ENCODE measurements around the gene HECW1. TPM values are rescaled to one million over a fixed set of nuclear protein-coding genes. Genes with fewer than 3 reads are reported as not detected.

The HECW1 gene
- total and polyA plus RNA-seq, 2 of the 13 experiments (the other 11 are each of a cell fraction or from before 2014, with no cell fraction given): not detected

DNA sequence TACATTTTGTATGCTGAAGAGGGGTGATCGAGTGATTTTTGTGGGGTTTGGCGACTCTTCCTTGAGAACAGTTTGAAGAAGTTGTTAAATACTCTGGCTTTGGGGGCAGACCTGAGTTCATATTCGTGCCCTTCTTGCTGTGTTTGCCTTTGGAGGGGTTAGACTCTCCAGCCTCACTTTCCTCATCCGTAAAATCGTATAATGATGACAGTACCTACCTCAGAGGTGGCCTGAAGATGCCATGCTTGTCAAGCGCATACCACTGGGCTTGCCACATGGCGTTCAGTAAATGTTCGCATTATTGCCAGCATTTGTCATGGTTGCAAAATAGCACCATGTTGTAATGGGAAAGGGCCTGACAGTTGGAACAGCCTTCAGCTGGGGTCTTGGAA lies 471.7 kb downstream of the HECW1 start:
- peaks cover 53% of the 10 kb centered on the region for H3K4me1 ChIP-seq (ENCODE audit: insufficient read depth, low read length)
- H3K9ac ChIP-seq (ENCODE audit: insufficient read depth, low read depth, low read length): peak overlapping the region; percentile 84
- peaks cover 24% of the 10 kb centered on the region for H4K20me1 ChIP-seq (ENCODE audit: insufficient read depth, low read length)
- peaks cover 0 to 5% of the 10 kb centered on the region in 2 experiments; a peak in 1 of 5 replicates for H3K27me3 ChIP-seq (ENCODE audit: control insufficient read depth in 1 of 2, insufficient read depth in 2 of 2, low read length in 2 of 2)
- 4% methylated on average over 8 of the region's 8 CpGs for whole genome bisulfite sequencing (ENCODE audit: low lambda C conversion rate)
- H2AFZ ChIP-seq (ENCODE audit: low read length): no peak overlapping the region
- DNase-seq (ENCODE audit: low spot score) (peak; percentile 79), FAIRE-seq (no peak), ATAC-seq (peak; percentile 40)
- in situ Hi-C loops (cut with HindIII; ENCODE audit: extremely low pct_ligation_motif_present, low pct_unique_long_range_greater_than_20kb): loop anchor here (5.0 kb wide), 2 partner anchors 118 to 253 kb away; no protein-coding TSS in a partner anchor
- ChIA-PET POLR2A (interaction anchor here (0.7 to 1.7 kb wide), 4 partner anchors 55 to 145 kb away, joined by 3 to 5 read pairs (median 4); partner anchors contain the start of gene COA1), CTCF (ENCODE audit: low intra/inter-chr PET ratio, low total read pairs) (interaction anchor here (3.2 to 3.6 kb wide), 2 partner anchors 116 to 255 kb away, joined by 46 to 59 read pairs; no protein-coding TSS in a partner anchor)
- peak overlapping the region; percentile 97 for H3K4me2 ChIP-seq (ENCODE audit: low read depth, low read length)
- BruUV-seq (replicated peaks): TSS peak; percentile 48
- no peaks in the 10 kb centered on the region for H3K36me3 ChIP-seq (replicated peaks in 1 of 2; ENCODE audit: control insufficient read depth in 1 of 2, insufficient read depth in 2 of 2, low read length in 2 of 2)
- peak overlapping the region; percentile 89 to 96 (median 93) for H3K4me3 ChIP-seq (replicated peaks in 1 of 3; ENCODE audit: insufficient read depth in 1 of 3, low read depth in 2 of 3, low read length in 3 of 3)
- peaks cover 58% of the 10 kb centered on the region for H3K79me2 ChIP-seq (ENCODE audit: insufficient read depth, low read length)
- peak overlapping the region; percentile 75 for H3K27ac ChIP-seq (ENCODE audit: extremely low read length, insufficient read depth, low read length)
- intact Hi-C loops (cut with micrococcal nuclease; ENCODE audit: unreplicated experiment): loop anchor here (5.0 kb wide), 4 partner anchors 38 to 127 kb away; no protein-coding TSS in a partner anchor
- H3K9me3 ChIP-seq (ENCODE audit: low read length): no peaks in the 10 kb centered on the region
- no peak for TF ChIP-seq ZNF841 (CRISPR knock-in tag; IDR thresholded peaks at IDR 0.05; ENCODE audit: borderline replicate concordance)
- TF ChIP-seq, protein P1, sequence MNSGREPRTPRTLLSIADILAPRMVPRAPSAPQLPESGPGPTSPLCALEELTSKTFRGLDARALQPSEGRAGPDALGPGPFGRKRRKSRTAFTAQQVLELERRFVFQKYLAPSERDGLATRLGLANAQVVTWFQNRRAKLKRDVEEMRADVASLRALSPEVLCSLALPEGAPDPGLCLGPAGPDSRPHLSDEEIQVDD (CRISPR knock-in tag; IDR thresholded peaks at IDR 0.05; ENCODE audit: borderline replicate concordance): no peak
- TF ChIP-seq ZNF564 (CRISPR knock-in tag; IDR thresholded peaks at IDR 0.05): no peak
- TF ChIP-seq, protein P2, sequence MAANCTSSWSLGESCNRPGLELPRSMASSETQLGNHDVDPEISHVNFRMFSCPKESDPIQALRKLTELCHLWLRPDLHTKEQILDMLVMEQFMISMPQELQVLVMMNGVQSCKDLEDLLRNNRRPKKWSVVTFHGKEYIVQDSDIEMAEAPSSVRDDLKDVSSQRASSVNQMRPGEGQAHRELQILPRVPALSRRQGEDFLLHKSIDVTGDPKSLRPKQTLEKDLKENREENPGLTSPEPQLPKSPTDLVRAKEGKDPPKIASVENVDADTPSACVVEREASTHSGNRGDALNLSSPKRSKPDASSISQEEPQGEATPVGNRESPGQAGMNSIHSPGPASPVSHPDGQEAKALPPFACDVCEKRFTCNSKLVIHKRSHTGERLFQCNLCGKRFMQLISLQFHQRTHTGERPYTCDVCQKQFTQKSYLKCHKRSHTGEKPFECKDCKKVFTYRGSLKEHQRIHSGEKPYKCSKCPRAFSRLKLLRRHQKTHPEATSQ (CRISPR knock-in tag; IDR thresholded peaks at IDR 0.05; ENCODE audit: borderline replicate concordance): no peak
- TF ChIP-seq POLR2A (IDR thresholded peaks at IDR 0.05; ENCODE audit: insufficient read depth in 1 of 2, low read depth in 2 of 2, low read length in 2 of 2): peak in 1 of 2 experiments; percentile 29; a peak in 1 of 4 replicates
- no peak for TF ChIP-seq NFKB2 (CRISPR knock-in tag; IDR thresholded peaks at IDR 0.05; ENCODE audit: borderline replicate concordance)
- no peak for TF ChIP-seq ZFP62 (CRISPR knock-in tag; IDR thresholded peaks at IDR 0.05)
- no peak for TF ChIP-seq GTF2F1 (IDR thresholded peaks at IDR 0.05; ENCODE audit: low read length)
- 0 out of 4 replicates have a peak, but pooled peaks of 1 of the 2 experiments have one; percentile 12 for TF ChIP-seq KLF16 (CRISPR knock-in tag; IDR thresholded peaks at IDR 0.05)
- no peak for TF ChIP-seq DNMT1 (CRISPR knock-in tag; IDR thresholded peaks at IDR 0.05)
- TF ChIP-seq SRSF1 (optimal IDR thresholded peaks at IDR 0.05; ENCODE audit: low read depth, low read length): no peak
- TF ChIP-seq ZSCAN20 (CRISPR knock-in tag; IDR thresholded peaks at IDR 0.05; ENCODE audit: borderline replicate concordance): no peak
- TF ChIP-seq MXI1 (IDR thresholded peaks at IDR 0.05; ENCODE audit: borderline replicate concordance, low read depth, low read length): peak; percentile 92; the same call in 2 of the 3 replicates
- no peak for TF ChIP-seq IRX3 (CRISPR knock-in tag; IDR thresholded peaks at IDR 0.05; ENCODE audit: borderline replicate concordance, low read depth)
- no peak for TF ChIP-seq ZNF12 (CRISPR knock-in tag; IDR thresholded peaks at IDR 0.05)
- TF ChIP-seq, protein P3, sequence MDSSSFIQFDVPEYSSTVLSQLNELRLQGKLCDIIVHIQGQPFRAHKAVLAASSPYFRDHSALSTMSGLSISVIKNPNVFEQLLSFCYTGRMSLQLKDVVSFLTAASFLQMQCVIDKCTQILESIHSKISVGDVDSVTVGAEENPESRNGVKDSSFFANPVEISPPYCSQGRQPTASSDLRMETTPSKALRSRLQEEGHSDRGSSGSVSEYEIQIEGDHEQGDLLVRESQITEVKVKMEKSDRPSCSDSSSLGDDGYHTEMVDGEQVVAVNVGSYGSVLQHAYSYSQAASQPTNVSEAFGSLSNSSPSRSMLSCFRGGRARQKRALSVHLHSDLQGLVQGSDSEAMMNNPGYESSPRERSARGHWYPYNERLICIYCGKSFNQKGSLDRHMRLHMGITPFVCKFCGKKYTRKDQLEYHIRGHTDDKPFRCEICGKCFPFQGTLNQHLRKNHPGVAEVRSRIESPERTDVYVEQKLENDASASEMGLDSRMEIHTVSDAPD (CRISPR knock-in tag; IDR thresholded peaks at IDR 0.05): no peak
- TF ChIP-seq ADNP (CRISPR knock-in tag; IDR thresholded peaks at IDR 0.05): no peak
- TF ChIP-seq, protein P4, sequence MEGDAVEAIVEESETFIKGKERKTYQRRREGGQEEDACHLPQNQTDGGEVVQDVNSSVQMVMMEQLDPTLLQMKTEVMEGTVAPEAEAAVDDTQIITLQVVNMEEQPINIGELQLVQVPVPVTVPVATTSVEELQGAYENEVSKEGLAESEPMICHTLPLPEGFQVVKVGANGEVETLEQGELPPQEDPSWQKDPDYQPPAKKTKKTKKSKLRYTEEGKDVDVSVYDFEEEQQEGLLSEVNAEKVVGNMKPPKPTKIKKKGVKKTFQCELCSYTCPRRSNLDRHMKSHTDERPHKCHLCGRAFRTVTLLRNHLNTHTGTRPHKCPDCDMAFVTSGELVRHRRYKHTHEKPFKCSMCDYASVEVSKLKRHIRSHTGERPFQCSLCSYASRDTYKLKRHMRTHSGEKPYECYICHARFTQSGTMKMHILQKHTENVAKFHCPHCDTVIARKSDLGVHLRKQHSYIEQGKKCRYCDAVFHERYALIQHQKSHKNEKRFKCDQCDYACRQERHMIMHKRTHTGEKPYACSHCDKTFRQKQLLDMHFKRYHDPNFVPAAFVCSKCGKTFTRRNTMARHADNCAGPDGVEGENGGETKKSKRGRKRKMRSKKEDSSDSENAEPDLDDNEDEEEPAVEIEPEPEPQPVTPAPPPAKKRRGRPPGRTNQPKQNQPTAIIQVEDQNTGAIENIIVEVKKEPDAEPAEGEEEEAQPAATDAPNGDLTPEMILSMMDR (CRISPR knock-in tag; IDR thresholded peaks at IDR 0.05): no peak
- no peak for TF ChIP-seq SMARCC2 (IDR thresholded peaks at IDR 0.05)

Data from HepG2 (cell line).